Measurements from ENCODE around the gene TBC1D2B. TPM values are rescaled to one million over a fixed set of nuclear protein-coding genes. Genes with fewer than 3 reads are reported as not detected.

The TBC1D2B gene
- total and polyA plus RNA-seq, 2 of the 4 experiments (the other 2 are of a cell fraction): 17.7 to 28.3 TPM

- DNase-seq (no peak), ATAC-seq (ENCODE audit: low read depth) (no peak)
- Histone ChIP-seq H3K27me3 (ENCODE audit: control insufficient read depth, insufficient read depth, low read length) (no peaks in the 10 kb centered on the region), H2BK120ac (ENCODE audit: low read depth, low read length) (no peak overlapping the region), H3K14ac (replicated peaks; ENCODE audit: low read depth, low read length) (no peak overlapping the region), H3K23ac (ENCODE audit: low read depth, low read length) (no peak overlapping the region), H3K4me2 (ENCODE audit: low read depth, low read length) (no peak overlapping the region), H3K27ac (ENCODE audit: insufficient read depth, low read length) (no peak overlapping the region), H3K9ac (ENCODE audit: low read depth, low read length) (no peak overlapping the region), H3K56ac (ENCODE audit: extremely low read depth, insufficient read depth, low read length) (no peak overlapping the region), H2BK15ac (ENCODE audit: low read depth, low read length) (no peak overlapping the region), H4K5ac (ENCODE audit: low read depth, low read length) (no peak overlapping the region), H3K36me3 (ENCODE audit: control insufficient read depth, insufficient read depth, low read length) (peaks cover 11% of the 10 kb centered on the region), H3K79me1 (ENCODE audit: low read depth in 1 of 2, low read length in 2 of 2) (peaks cover 37 to 92% of the 10 kb centered on the region in 2 experiments), H2BK20ac (ENCODE audit: low read depth, low read length) (no peak overlapping the region), H2BK5ac (ENCODE audit: low read depth, low read length, poor library complexity, severe bottlenecking) (no peak overlapping the region), H2AK9ac (replicated peaks; ENCODE audit: low read depth, low read length, poor library complexity) (no peak overlapping the region), H4K20me1 (ENCODE audit: insufficient read depth, low read length) (peaks cover 53% of the 10 kb centered on the region), H4K91ac (ENCODE audit: insufficient read depth, low read depth, low read length) (no peak overlapping the region), H3K18ac (ENCODE audit: low read depth, low read length) (no peak overlapping the region), H4K8ac (ENCODE audit: low read depth in 2 of 2, low read length in 2 of 2) (no peak overlapping the region), H3K4ac (ENCODE audit: low read depth, low read length) (no peak overlapping the region), H3K9me1 (ENCODE audit: insufficient read depth, low read length) (peaks cover 43% of the 10 kb centered on the region), H2AFZ (replicated peaks; ENCODE audit: low read length, poor library complexity) (no peak overlapping the region), H2AK5ac (ENCODE audit: low read depth, low read length) (no peak overlapping the region), H3K4me3 (ENCODE audit: insufficient read depth, low read depth, low read length) (no peak overlapping the region), H3K9me3 (ENCODE audit: control insufficient read depth, insufficient read depth, low read length) (no peaks in the 10 kb centered on the region), H3K4me1 (ENCODE audit: control insufficient read depth, insufficient read depth, low read length) (peaks cover 35% of the 10 kb centered on the region)
- no TSS peak for BruUV-seq (replicated peaks)
- POLR2A ChIA-PET (ENCODE audit: unreplicated experiment): no interaction called here
- dilution Hi-C loops (cut with HindIII; ENCODE audit: low sequenced_read_pairs, unreplicated experiment) (no loop called here), intact Hi-C loops (cut with micrococcal nuclease) (no loop called here), in situ Hi-C loops (cut with MboI; ENCODE audit: low sequenced_read_pairs) (no loop called here)
- no CpG with 5 or more reads among the region's 2 CpGs for WGBS, 2 experiments (ENCODE audit: extremely low coverage in 2 of 2, insufficient read length in 1 of 2)
- TF ChIP-seq SMC3 (IDR thresholded peaks at IDR 0.05; ENCODE audit: low read depth, low read length) (no peak), MAZ (IDR thresholded peaks at IDR 0.05; ENCODE audit: borderline replicate concordance, low read depth, low read length) (no peak), POLR2A (IDR thresholded peaks at IDR 0.05; ENCODE audit: low read depth, low read length) (no peak), RCOR1 (IDR thresholded peaks at IDR 0.05; ENCODE audit: insufficient replicate concordance, low read length) (no peak), CEBPB (IDR thresholded peaks at IDR 0.05; ENCODE audit: low read depth, low read length) (no peak), BHLHE40 (IDR thresholded peaks at IDR 0.05; ENCODE audit: low read depth, low read length) (no peak), RFX5 (IDR thresholded peaks at IDR 0.05; ENCODE audit: low read depth, low read length) (no peak), NFE2L2 (IDR thresholded peaks at IDR 0.05; ENCODE audit: low read depth, low read length) (no peak), MXI1 (IDR thresholded peaks at IDR 0.05; ENCODE audit: borderline replicate concordance, low read depth, low read length) (no peak), MAFK (IDR thresholded peaks at IDR 0.05; ENCODE audit: low read depth, low read length) (no peak)
- TF ChIP-seq, protein P1, sequence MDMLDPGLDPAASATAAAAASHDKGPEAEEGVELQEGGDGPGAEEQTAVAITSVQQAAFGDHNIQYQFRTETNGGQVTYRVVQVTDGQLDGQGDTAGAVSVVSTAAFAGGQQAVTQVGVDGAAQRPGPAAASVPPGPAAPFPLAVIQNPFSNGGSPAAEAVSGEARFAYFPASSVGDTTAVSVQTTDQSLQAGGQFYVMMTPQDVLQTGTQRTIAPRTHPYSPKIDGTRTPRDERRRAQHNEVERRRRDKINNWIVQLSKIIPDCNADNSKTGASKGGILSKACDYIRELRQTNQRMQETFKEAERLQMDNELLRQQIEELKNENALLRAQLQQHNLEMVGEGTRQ (IDR thresholded peaks at IDR 0.05; ENCODE audit: low read depth, low read length): no peak
- TF ChIP-seq, protein P2, sequence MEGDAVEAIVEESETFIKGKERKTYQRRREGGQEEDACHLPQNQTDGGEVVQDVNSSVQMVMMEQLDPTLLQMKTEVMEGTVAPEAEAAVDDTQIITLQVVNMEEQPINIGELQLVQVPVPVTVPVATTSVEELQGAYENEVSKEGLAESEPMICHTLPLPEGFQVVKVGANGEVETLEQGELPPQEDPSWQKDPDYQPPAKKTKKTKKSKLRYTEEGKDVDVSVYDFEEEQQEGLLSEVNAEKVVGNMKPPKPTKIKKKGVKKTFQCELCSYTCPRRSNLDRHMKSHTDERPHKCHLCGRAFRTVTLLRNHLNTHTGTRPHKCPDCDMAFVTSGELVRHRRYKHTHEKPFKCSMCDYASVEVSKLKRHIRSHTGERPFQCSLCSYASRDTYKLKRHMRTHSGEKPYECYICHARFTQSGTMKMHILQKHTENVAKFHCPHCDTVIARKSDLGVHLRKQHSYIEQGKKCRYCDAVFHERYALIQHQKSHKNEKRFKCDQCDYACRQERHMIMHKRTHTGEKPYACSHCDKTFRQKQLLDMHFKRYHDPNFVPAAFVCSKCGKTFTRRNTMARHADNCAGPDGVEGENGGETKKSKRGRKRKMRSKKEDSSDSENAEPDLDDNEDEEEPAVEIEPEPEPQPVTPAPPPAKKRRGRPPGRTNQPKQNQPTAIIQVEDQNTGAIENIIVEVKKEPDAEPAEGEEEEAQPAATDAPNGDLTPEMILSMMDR (conservative IDR thresholded peaks at IDR 0.05; ENCODE audit: low read depth, low read length): no peak
- TF ChIP-seq, protein P3, sequence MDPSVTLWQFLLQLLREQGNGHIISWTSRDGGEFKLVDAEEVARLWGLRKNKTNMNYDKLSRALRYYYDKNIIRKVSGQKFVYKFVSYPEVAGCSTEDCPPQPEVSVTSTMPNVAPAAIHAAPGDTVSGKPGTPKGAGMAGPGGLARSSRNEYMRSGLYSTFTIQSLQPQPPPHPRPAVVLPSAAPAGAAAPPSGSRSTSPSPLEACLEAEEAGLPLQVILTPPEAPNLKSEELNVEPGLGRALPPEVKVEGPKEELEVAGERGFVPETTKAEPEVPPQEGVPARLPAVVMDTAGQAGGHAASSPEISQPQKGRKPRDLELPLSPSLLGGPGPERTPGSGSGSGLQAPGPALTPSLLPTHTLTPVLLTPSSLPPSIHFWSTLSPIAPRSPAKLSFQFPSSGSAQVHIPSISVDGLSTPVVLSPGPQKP (IDR thresholded peaks at IDR 0.05; ENCODE audit: borderline replicate concordance, low read depth, low read length): no peak
- CTCF ChIA-PET: no interaction called here
Measured at GRCh38 chr15:78054518-78054917, 23.0 kb downstream of the TBC1D2B start.

All from IMR-90 (cell line).